Stimulated activated CD4-positive, alpha-beta T cell treated with anti-CD3 and anti-CD28 coated beads, Interleukin-4, amount 100 ng/mL, for 24 hours (primary cell): ENCODE measurements around the gene RAMACL.

Source experiments
- DNase-seq: peaks from one replicate; pipeline ENCODE4 v3.0.0-alpha.2; 2020

RAMACL gene

GRCh38 chr6:166572370-166573261, 13.9 kb downstream of the RAMACL start:
- no peak for DNase-seq

DNA sequence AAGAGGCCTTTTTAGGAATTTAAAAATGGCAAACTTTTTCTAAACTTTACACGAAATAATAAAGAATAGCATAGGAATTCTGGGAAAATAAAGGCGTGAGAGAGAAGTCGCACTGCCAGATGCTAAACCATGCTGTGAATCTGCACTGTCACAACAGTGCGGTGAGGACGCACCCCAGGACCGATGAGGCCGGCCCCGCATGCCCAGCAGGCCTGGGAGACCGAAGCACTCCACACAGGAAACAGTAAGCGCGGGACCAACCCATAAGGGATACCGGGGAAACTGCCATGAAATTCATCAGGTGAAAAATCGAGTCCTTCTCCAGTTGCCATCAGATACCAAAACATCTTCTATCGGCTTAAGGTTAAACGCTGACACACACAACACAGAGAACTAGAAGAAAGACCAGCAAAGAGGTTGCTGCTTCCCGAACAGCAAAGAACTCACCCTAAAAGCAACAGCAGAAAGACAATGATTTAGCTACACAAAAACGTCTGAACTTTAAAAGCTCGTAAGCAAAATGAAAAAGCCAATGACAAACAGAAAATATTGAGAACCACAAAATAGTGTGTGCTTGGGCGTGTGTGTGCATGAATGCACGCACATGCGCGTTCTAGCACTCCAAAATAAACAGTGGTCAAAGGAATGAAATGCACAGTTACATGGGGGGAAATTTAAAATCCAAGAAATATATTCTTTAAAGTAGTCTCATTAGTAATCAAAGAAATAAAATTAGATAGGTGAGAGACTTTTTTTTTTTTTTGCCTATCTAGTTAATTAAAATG, 15.4 kb downstream of the RAMACL start:
- no peak for DNase-seq

DNA sequence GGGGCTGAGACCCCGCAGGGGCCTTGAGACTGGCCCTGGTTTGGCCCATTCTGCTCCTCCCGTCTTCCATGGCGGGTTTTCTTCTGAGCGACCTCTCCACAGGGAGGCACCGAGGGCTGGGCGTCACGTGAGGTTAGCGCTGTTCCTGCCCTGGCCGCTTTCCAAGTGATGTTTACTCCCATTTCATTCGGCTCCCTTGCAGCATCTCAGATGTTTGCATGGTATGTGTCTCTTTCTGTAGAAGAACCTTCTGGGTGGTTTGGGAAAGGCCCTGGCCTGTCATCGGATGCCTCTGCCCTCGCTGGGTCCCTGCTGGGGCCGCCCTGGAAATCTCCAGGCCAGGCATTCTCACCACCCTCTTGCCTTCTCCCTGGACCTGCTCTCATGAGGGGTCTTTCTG, 17.3 kb downstream of the RAMACL start:
- DNase-seq: no peak

DNA sequence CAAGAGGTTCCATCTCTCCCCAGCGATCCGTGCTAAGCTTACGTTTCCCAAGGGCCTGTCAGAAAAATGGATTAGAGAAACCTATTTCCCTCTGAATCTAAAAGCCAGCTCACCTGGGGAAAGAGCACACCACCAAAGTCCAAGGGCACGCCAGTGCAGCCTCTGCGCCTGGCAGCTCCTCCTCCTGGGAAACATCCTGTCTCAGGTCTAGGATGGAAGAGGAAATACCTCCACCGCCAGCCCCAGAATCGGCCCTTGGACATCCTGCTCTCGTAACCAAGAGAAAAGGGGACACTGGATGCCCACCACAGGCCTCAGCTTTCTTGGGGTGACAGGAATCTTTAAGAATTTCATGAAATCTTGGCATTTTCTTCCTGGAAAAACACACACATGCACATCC, 18.7 kb downstream of the RAMACL start:
- DNase-seq: no peak

GRCh38 chr6:166567107-166567506, 19.4 kb downstream of the RAMACL start:
- DNase-seq: no peak

GRCh38 chr6:166566026-166567011, 20.2 kb downstream of the RAMACL start:
- DNase-seq: no peak

GRCh38 chr6:166565084-166565967, 21.2 kb downstream of the RAMACL start:
- no peak for DNase-seq

DNA sequence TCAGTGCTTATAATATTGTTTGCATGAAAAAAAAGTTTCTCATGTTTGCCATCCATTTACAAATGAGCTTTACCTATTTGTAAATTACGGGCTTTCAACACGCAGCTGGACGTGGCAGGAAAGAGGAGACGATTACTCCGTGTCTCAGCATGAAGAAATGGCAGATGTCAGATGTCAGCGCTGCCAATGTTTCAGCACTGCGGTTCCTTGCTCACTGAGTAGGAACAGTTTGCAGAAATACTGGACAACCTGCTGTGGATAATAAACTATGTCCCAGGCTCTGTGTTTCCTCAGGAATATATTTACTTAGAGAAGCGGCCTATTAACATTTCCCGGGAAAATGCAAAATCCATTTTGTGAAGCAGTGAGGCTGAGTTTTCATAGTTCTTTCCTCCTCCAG, 22.7 kb downstream of the RAMACL start:
- DNase-seq: no peak

DNA sequence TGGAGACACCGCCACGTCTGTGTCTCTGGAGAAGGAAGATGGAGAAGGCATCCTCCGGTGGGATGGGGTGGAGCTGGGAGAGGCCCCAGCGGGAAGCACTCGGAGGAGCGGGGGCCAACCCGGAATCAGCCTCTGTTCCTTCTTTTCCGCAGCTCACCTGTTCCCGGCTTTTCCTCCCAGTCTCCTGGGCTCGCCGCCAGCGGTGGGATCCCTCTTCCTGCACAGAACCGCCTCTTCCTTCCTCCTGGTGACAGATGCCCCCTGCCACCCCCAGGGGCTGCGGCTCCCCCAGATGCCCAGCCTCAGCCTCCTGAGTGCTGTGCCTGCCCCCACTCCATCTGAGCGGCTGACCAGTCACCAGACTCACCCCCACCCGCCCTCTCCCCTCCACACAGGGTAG, 23.3 kb downstream of the RAMACL start:
- DNase-seq: no peak

DNA sequence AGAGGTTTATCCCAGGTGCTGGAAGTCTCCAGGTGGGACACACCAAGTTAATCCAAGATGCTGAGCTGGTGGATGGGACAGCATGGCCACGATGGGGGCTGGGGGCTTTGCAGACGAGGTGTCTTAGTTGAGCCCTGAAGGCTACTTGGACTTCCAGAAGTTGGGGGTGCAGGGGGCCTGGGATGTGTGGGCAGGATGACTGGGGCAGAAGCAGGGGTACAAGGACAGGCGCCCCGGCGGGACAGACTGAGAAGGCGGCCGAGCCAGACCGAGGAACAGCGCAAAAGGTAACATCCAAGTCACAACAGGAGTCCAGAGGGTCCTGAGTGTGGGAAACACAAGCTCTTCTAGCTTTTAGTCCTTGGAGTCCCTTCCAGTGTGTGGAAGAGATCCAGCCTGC, 23.8 kb downstream of the RAMACL start:
- no peak for DNase-seq

GRCh38 chr6:166561771-166562359, 24.6 kb downstream of the RAMACL start:
- no peak for DNase-seq

GRCh38 chr6:166560222-166560621, 26.3 kb downstream of the RAMACL start:
- no peak for DNase-seq

- DNase-seq: no peak
These were observed 26.8 kb downstream of the RAMACL start for GRCh38 chr6:166559662-166560061.

DNA sequence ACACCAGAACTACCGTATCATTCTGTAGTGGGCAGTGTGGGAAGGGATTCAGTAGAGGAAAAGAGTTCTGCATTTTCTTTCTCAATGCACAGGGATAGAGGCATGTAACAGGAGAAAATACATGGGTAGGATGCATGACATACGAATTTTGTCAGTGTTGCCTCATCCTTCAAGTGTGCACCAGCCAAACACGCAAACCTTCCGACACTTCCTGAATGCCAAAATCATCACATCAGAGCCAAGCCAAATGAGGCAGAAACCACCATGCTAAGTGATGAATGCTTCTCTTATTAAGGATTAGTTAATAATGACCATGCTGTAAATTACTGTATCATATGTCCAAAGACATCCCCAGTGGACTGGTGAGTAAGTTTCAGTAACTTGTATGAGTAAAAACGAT, 27.3 kb downstream of the RAMACL start:
- no peak for DNase-seq

DNA sequence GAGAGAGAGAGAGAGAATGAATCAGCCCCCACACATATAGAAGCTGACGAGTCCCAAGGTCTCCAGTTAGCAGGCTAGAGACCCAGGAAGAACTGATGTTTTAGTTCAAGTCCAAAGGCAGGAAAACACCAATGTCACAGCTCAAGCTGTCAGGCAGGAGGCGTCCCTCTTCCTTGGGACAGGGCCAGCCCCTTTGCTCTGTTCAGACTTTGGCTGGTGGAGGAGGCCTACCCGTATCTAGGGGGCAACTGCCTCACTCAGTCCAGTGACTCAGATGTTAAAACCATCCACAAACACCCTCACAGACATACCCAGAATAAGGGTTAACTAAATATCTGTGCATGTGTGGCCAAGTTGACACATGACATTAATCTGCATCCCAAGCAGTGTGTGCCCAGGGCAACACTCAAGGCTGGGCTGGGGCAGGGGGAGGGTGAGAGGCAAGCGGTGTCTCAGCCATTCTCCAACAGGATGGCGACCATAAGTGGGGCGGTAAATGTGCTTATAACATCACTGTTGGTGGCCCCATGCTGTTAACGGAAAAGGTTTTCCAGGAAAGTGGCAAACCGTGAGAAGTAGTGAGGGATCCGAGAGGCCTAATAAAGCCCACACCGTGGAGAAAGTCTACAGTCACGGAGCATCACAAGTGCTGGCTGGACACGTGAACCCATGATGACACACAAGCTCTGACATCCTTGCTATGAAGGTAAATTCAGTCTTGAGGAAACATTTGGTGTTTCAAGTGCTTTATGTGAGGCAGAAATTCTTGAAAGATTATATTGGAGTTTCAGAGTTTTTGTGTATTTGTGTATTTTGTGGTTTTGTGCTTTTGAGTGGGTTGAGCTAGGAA, 28.1 kb downstream of the RAMACL start:
- no peak for DNase-seq

- DNase-seq: no peak
These were observed 29.6 kb downstream of the RAMACL start for GRCh38 chr6:166556863-166557322.

- DNase-seq: no peak
These were observed 30.1 kb downstream of the RAMACL start for GRCh38 chr6:166556336-166556735.

GRCh38 chr6:166555086-166555485, 31.4 kb downstream of the RAMACL start:
- DNase-seq: no peak

DNA sequence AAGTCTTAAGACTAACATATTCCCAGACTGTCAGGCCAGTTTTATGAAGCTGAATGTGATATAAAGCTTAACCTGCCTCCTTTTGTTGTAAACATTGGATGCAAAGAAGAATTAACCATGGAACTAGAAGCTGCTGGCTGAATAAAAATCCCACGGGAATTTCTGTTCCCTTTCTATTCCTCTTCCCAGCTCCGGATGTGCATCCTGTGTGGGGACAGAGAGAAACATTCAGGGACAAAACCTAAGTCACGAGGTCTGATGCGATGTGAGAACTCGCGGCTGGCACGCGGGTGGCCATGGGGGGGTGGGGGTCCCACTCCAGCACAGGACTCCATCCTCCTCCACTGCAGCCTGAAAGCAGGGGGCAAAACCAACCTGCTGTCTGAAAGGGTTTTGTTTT, 32.2 kb downstream of the RAMACL start:
- no peak for DNase-seq

DNA sequence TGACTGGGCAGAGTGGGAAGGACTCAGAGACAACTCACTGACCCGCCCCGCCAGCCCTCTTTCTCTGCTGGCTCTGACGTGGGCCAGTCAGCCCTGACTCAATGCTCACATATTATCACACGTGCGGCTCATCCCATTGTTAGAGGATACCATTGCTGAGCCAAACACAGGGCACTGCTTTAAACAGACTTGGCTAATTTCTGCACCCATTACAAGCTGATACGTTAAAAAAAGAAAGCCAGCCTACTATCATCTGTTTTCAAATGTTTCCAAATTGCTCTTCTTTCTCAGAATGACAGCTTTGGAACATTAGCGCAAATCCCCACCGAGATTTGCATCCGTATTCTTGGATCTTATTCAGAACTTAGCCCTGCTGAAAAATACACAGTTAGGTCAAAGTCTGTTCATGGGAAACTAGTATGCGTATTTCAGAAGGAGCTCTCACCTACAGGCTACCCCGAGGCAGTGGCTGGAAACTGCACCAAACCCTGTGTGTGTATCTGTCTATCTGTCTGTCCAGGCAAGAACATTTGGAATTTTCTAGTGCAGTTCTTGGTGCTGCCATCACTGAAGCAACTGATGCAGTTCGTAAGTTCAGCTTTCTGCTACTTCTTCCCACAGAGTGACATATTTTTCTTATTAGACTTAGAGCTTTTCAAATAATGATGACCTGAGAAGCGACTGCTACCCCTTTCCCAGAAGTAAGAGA, 32.8 kb downstream of the RAMACL start:
- no peak for DNase-seq
